GM12875 (cell line): ENCODE data around the gene NUP210.

Experiments used
- H3K4me3 ChIP-seq: one replicate; pipeline ENCODE4 v1.5.1; 2011; ENCODE audit warnings: low read depth, low read length, control low read depth
- TF ChIP-seq, protein P1 (sequence below): IDR thresholded peaks from 2 replicates; pipeline ENCODE4 v1.5.1; 2011; ENCODE audit warnings: low read depth, mild to moderate bottlenecking, control low read depth, inconsistent platforms, low read length, moderate library complexity, borderline replicate concordance; ENCODE audit not compliant: insufficient read depth

NUP210 gene

DNA sequence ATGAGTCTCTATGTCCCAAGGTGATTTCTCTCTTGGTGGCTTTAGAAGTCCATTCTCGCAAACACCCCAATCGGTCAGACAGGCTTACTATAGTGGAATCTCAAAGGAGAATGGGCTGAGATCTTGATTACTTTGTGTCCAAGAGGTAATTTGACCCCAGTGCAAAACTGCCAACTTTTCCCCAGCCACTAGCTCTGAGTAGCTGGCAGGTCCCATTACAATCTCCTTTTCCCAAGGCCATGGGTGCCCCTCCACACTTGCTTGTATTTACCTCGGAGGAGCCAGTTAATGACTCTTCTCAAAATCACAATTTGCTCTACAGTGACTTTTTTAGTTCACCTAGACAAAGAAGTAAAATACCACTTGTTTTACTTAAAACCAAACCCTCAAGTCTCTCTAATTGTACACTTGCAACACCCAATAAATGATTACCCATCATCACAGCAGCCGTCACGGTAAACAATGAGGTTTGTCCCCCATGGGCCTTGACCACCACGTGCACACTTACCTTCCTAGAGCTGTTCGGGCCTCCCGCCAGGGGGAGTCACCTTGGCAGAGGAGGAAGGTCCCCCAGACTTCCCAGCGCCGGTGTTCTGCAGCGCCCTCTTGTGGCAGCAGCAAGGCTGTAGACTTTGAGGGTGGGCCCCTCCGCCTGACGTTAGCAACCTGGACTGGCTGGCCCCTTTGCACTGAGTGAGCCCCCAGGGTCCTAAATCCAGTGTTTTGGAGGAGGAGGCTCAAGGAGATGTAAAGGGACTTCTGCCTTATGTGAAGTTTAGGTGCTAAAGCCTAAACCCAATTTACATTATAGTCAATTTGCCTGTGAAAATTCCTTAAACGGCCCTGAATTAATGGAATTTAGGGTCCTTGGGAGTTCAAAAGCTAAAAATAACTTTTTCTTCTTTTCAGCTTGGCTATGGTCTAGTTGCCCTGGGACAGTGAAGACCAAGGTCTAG is 41.3 kb upstream of the NUP210 start:
- TF ChIP-seq, protein P1, sequence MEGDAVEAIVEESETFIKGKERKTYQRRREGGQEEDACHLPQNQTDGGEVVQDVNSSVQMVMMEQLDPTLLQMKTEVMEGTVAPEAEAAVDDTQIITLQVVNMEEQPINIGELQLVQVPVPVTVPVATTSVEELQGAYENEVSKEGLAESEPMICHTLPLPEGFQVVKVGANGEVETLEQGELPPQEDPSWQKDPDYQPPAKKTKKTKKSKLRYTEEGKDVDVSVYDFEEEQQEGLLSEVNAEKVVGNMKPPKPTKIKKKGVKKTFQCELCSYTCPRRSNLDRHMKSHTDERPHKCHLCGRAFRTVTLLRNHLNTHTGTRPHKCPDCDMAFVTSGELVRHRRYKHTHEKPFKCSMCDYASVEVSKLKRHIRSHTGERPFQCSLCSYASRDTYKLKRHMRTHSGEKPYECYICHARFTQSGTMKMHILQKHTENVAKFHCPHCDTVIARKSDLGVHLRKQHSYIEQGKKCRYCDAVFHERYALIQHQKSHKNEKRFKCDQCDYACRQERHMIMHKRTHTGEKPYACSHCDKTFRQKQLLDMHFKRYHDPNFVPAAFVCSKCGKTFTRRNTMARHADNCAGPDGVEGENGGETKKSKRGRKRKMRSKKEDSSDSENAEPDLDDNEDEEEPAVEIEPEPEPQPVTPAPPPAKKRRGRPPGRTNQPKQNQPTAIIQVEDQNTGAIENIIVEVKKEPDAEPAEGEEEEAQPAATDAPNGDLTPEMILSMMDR, result peak; percentile 94
- H3K4me3 ChIP-seq, result no peak overlapping the region

DNA sequence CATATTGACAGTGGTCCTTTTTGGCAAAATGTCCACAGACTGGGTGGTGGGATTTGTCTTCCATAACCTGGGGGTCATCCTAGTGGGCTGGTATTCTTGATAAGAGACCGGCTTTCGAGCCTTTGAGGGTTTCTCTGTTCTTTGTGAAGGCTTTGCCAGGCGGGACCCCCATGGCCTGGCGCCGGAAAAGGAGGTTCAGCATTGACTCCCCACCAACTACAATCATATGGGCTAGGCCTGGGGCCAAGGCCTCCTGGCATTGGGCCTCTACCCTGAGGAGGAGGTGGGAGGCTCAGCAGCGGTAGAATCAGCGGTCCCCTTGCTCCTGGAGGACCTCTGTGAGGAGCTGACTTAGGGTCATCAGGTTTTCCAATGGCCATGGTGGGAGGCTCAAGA is 40.2 kb upstream of the NUP210 start:
- TF ChIP-seq, protein P1, result no peak
- H3K4me3 ChIP-seq, result no peak overlapping the region

DNA sequence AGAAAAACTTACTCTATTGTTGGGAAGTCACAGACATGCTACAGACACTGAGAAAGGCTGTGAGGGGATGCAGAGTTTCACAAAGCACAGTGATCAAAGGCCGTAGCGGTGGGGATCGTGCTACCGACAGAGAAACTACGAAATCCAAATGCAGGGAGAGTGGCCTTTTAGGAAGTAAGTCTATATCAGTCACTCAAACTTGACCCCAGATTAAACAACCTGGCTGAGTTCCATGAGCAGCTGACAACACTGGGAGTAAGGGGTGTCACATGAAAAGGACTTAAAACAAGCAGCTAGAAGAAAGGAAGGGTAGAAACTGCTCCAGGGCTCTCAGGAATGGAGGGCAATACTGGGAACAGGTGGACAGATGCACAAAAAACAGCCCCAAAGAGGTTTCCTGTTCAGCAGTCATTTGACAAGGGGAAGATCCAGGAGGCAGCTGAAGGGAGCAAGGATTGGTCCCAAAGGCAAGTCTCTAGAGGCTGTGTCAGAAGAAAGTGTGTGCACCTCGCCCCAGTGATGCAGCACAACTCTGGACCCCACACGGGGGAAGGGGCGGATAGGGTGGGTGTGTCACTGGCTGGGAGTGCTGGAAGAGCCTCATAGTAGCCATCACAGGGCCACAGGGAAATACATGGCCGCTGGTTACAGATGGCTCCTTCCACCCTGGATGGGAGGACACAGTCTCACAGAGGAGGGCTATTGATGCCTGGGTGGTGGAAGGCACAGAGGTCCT is 39.7 kb upstream of the NUP210 start:
- no peak overlapping the region for H3K4me3 ChIP-seq
- TF ChIP-seq, protein P1, result no peak

DNA sequence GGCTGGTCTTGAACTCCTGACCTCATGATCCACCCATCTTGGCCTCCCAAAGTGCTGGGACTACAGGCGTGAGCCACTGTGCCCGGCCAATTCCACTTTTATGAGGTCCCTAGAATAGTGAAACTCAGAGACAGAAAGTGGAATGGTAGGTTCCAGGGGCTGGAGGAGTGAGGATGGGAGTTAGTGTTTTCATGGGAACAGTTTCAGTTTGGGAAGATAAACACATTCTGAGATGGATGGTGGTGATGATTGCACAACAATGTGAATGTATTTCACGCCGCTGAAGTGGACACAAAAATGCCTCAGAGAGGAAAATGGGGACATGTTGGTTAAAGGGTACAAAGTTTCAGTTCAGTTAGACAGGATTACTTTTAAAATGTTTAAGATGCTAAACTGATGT is 37.5 kb upstream of the NUP210 start:
- TF ChIP-seq, protein P1, result no peak
- no peak overlapping the region for H3K4me3 ChIP-seq

DNA sequence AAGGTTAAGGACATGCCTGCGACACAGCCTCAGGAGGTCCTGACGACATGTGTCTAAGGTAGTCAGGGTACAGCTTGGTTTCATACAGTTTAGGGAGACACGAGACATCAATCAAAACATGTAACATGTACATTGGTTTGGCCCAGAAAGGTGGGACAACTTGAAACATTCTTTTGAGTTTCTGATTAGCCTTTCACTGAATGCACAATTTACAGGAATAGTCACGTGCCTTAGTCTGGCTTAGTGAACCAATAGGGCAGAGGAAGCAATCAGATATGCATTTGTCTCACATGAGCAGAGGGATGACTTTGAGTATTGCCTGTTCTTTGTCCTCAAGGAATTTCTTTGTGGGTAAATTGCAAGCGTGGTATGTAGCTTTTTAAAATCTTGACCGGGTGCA is 35.5 kb upstream of the NUP210 start:
- TF ChIP-seq, protein P1, result no peak
- no peak overlapping the region for H3K4me3 ChIP-seq

DNA sequence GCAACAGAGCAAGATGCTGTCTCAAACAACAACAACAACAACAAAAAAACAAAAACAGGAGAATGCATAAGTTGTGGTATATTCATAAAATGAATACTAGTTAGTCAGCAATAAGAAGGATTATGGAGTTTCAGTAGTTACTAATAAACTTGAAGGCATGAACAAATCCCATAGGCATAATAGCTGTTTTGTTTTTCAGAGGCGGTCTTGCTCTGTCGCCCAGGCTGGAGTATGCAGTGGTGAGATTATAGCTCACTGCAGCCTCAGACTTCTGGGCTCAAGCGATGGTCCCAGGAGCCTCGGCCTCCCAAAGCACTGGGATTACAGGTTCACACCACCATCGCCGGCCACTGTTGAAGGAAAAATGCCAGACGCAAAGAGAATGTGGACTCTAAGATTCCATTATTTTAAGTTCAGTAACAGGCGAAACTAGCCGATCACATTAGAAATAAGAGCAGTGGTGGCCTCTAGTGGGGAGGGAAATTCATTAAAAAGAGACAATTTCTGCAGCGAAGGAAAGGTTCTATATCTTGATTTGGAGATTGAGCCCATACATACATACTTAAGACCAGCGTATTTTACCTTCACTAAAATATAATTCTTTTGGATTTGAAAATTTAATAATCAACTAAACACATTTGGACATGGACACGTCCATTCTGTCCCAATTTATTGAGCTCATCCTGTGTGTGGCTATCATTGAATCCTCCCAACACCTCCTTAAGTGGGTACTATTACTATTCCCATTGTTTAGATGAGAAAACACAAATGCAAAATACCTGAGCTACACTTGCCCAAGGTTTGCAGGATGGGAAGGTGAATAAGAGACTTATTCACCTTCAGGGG is 32.6 kb upstream of the NUP210 start:
- H3K4me3 ChIP-seq, result no peak overlapping the region
- TF ChIP-seq, protein P1, result peak; percentile 39; the same call in 1 of the 2 replicates
